Measurements from ENCODE around the gene NRP2. TPM values are rescaled to one million over a fixed set of nuclear protein-coding genes. Genes with fewer than 3 reads are reported as not detected.

The NRP2 gene
- total RNA-seq, result 82.2 to 89.5 TPM (median 83.6 TPM) in 3 replicates

GRCh38 chr2:205682239-205682970 is at the start of gene NRP2:
Gene NRP2 (plus strand): TSS chr2:205682501. CDS start chr2:205683291, 790 bp downstream.
- Mint-ChIP-seq H3K36me3 (no peaks in the 10 kb centered on the region), H3K9me3 (no peaks in the 10 kb centered on the region), H3K27ac (peak within 1 kb of the TSS; percentile 80), H3K4me3 (peak within 1 kb of the TSS; percentile 79), H3K27me3 (ENCODE audit: low read depth) (peaks cover 31% of the 10 kb centered on the region), H3K4me1 (peaks cover 72% of the 10 kb centered on the region)
- peak; percentile 74 to 84 for DNase-seq (ENCODE audit: low spot score in 2 of 2, unreplicated experiment in 2 of 2)
- TF ChIP-seq CTCF (IDR thresholded peaks at IDR 0.05; ENCODE audit: unreplicated experiment), result no peak

DNA sequence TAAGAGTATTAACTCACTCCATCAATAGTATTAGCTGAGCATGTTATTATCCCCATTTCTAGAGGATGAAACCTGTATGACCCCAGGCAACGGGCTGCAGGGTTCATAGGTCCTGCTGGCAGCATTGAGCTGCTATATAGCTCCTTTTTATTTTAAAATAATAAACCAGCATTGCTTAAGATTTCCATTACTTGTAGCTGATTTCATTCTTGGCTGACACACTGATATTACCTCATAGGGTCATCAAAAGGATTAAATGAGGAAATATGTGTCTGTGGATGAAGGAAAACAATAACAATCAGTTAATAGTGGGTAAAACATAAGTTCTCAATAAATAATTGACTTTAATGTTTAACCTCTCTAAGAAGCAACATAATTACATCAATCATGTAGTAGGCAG is 48.3 kb upstream of the NRP2 start:
- DNase-seq (ENCODE audit: low spot score in 2 of 2, unreplicated experiment in 2 of 2), result no peak
- Mint-ChIP-seq H3K9me3 (peaks cover 12% of the 10 kb centered on the region), H3K36me3 (no peaks in the 10 kb centered on the region), H3K4me1 (peaks cover 26% of the 10 kb centered on the region), H3K27me3 (ENCODE audit: low read depth) (no peaks in the 10 kb centered on the region), H3K27ac (no peak overlapping the region), H3K4me3 (no peak overlapping the region)
- TF ChIP-seq CTCF (IDR thresholded peaks at IDR 0.05; ENCODE audit: unreplicated experiment), result no peak

DNA sequence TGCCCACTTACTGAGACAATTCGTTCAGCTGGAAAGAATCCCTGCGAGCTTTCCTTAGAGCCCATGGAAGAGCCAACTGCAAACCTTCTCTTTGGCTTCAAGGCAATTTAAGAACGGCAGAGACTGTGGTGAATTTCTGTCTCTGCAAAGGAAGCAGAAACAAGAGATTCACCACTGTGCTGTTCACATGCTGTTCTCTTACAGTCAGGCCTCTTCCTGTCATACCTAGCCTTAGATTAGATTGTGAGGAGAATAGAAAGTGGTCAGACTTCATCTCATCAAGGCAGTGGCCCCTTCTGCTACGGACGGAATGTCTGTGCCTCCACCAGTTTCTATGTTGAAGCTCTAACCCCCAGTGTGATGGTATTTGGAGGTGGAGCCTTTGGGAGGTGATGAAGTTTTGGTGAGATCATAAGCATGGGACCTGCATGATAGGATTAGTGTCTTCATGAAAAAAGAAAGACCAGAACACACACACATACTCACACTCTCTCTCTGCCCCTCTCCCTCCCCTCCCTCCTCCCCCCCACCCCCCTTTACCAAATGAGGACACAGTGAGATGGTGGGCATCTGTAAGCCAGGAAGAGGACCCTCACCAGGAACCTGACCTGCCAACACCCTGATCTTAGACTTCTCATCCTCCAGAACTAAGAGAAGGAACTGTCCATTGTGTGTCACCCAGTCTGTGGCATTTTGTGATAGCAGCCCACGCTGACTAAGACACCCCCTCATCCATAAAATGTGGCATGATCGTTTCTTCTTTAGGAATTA is 45.6 kb upstream of the NRP2 start:
- Mint-ChIP-seq H3K4me3 (no peak overlapping the region), H3K27ac (no peak overlapping the region), H3K27me3 (ENCODE audit: low read depth) (no peaks in the 10 kb centered on the region), H3K4me1 (peaks cover 15% of the 10 kb centered on the region), H3K9me3 (peaks cover 20% of the 10 kb centered on the region), H3K36me3 (no peaks in the 10 kb centered on the region)
- DNase-seq (ENCODE audit: low spot score in 2 of 2, unreplicated experiment in 2 of 2), result no peak
- no peak for TF ChIP-seq CTCF (IDR thresholded peaks at IDR 0.05; ENCODE audit: unreplicated experiment)

- Mint-ChIP-seq H3K36me3 (no peaks in the 10 kb centered on the region), H3K4me1 (peaks cover 15% of the 10 kb centered on the region), H3K27ac (no peak overlapping the region), H3K4me3 (no peak overlapping the region), H3K9me3 (peaks cover 20% of the 10 kb centered on the region), H3K27me3 (ENCODE audit: low read depth) (no peaks in the 10 kb centered on the region)
- DNase-seq (ENCODE audit: low spot score in 2 of 2, unreplicated experiment in 2 of 2), result no peak
- no peak for TF ChIP-seq CTCF (IDR thresholded peaks at IDR 0.05; ENCODE audit: unreplicated experiment)
Observed at GRCh38 chr2:205637320-205637602, 45.0 kb upstream of the NRP2 start.

DNA sequence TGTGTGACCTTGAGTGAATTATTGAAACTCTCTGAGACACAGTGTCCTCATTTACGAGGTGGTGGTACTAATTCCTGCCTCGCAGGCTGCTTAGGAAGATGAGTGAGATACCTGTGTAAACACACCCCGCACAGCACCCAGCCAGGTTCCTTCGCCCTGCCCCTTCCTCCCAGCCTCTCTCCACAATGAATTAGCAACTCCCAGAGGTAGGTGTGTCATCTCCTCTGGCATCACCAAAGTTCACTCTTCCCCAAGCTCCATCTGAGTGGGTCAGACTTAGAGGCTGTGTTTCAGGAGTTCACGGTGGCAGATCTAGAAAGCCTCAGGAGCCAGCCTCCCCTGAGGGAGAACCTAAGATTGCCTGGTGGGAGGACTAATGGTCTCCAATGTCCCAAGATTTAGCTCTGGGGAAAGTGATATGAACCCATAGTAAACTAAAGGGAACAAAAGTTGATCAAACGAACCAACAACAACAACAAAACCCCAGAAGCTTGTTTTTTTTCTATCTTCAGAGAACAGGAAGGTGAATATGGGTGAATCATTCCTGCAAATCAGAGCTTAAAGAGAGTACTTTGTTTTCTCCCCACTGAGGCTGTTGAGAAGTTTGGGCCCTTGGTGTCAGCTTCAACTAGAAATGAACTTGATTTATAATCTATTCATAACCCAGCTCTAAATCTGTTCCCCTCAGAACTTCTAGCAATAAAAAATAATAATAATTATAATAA is 44.4 kb upstream of the NRP2 start:
- H3K4me1 Mint-ChIP-seq, result peaks cover 21% of the 10 kb centered on the region
- no peaks in the 10 kb centered on the region for H3K27me3 Mint-ChIP-seq (ENCODE audit: low read depth)
- peaks cover 16% of the 10 kb centered on the region for H3K9me3 Mint-ChIP-seq
- no peaks in the 10 kb centered on the region for H3K36me3 Mint-ChIP-seq
- no peak for TF ChIP-seq CTCF (IDR thresholded peaks at IDR 0.05; ENCODE audit: unreplicated experiment)
- no peak overlapping the region for H3K27ac Mint-ChIP-seq
- H3K4me3 Mint-ChIP-seq, result no peak overlapping the region
- no peak for DNase-seq (ENCODE audit: low spot score in 2 of 2, unreplicated experiment in 2 of 2)
